HCT116 (cell line): Measurements from ENCODE around the gene ABLIM1. TPM values are rescaled to one million over a fixed set of nuclear protein-coding genes. Genes with fewer than 3 reads are reported as not detected.

Experiments used
- ATAC-seq: fragments of 200-7000 bp; cut with Tn5 transposase; 2 replicates; pipeline ENCODE4 v1.9.1; 2020; ENCODE audit warnings: mild to moderate bottlenecking, moderate library complexity
- BruUV-seq: library from RNA; stranded (reverse); fragments of 400-500 nt; replicated peaks from 2 replicates; lab custom pipeline; 2021; lab: Mats Ljungman, UMichigan
- CTCF ChIA-PET: fragments of 300-600 bp; sonication (Branson Sonifier 250); formaldehyde crosslinking; loops from one replicate; lab custom pipeline; 2021; ENCODE audit warnings: antibody characterized with exemption; lab: Charles Lee
- POLR2A ChIA-PET: fragments of 300-600, 350-600 bp; sonication (Branson Sonifier 250); formaldehyde crosslinking; loops from one replicate; lab custom pipeline; 2021; ENCODE audit warnings: antibody characterized with exemption; lab: Charles Lee
- RAD21 ChIA-PET, 2 experiments: fragments of 300-600 bp; sonication (Branson Sonifier 250); formaldehyde crosslinking; loops; one replicate each; lab custom pipeline; 2023; ENCODE audit warnings: low total read pairs in 2 of 2; ENCODE audit not compliant: uncharacterized antibody in 2 of 2, unreplicated experiment in 2 of 2, low non-redundant PET in 1 of 2; lab: Charles Lee
- DNase-seq: peaks from one replicate; pipeline ENCODE4 v3.0.0-alpha.2; 2010; ENCODE audit warnings: low read depth, low spot score
- H2AFZ ChIP-seq: fragments of 200-600 bp; shearing (Covaris generic), sonication (generic); 2 replicates; pipeline ENCODE4 v1.6.1; 2017; ENCODE audit warnings: low read depth, mixed run types, mixed read lengths, antibody characterized with exemption, low read length; ENCODE audit not compliant: poor library complexity, severe bottlenecking
- H3K27ac ChIP-seq: 2 replicates; pipeline ENCODE4 v1.5.1; 2012; ENCODE audit warnings: low read depth, low read length
- H3K27me3 ChIP-seq: fragments of 200-600 bp; sonication (generic); 2 replicates; pipeline ENCODE4 v1.6.1; 2016; ENCODE audit warnings: mixed run types, low read length, mixed read lengths; ENCODE audit not compliant: insufficient read depth
- H3K36me3 ChIP-seq, 2 experiments: fragments of 200-500 bp in 1 of 2; fragments of 200-600 bp in 1 of 2; sonication (Bioruptor generic) in 1 of 2; sonication (generic) in 1 of 2; 2 replicates each; pipeline versions ENCODE4 v1.5.1 to v1.6.1; 2014 to 2016; ENCODE audit warnings: low read length in 2 of 2, inconsistent platforms in 1 of 2, mixed read lengths in 1 of 2, mixed run types in 1 of 2; ENCODE audit not compliant: insufficient read depth in 2 of 2, control insufficient read depth in 1 of 2
- H3K4me1 ChIP-seq, 2 experiments: fragments of 200-600 bp in 1 of 2; sonication (generic) in 1 of 2; 2 replicates each; pipeline versions ENCODE4 v1.5.1 to v1.6.1; 2012 to 2017; ENCODE audit warnings: low read length in 2 of 2, inconsistent platforms in 1 of 2, mild to moderate bottlenecking in 1 of 2, mixed read lengths in 1 of 2, mixed run types in 1 of 2, moderate library complexity in 1 of 2; ENCODE audit not compliant: insufficient read depth in 2 of 2, control insufficient read depth in 1 of 2
- H3K4me2 ChIP-seq: fragments of 200-600 bp; sonication (generic); 2 replicates; pipeline ENCODE4 v1.6.1; 2017; ENCODE audit warnings: mixed run types, low read length, mixed read lengths
- H3K4me3 ChIP-seq, 2 experiments: fragments of 200-600 bp in 1 of 2; sonication (generic) in 1 of 2; replicated peaks in 1 of 2; 2 replicates each; pipeline ENCODE4 v1.5.1; 2011 to 2016; ENCODE audit warnings: low read length in 2 of 2, control low read depth in 1 of 2, low read depth in 1 of 2, mild to moderate bottlenecking in 1 of 2, mixed read lengths in 1 of 2, mixed run types in 1 of 2
- H3K79me2 ChIP-seq: fragments of 200-600 bp; sonication (generic); 2 replicates; pipeline ENCODE4 v1.6.1; 2017; ENCODE audit warnings: mild to moderate bottlenecking, mixed run types, low read length, moderate library complexity, mixed read lengths; ENCODE audit not compliant: insufficient read depth
- H3K9ac ChIP-seq: fragments of 200-600 bp; sonication (generic); 2 replicates; pipeline ENCODE4 v1.6.1; 2016; ENCODE audit warnings: low read length, mixed read lengths
- H3K9me2 ChIP-seq: fragments of 200-600 bp; sonication (generic), shearing (Covaris generic); 2 replicates; pipeline ENCODE4 v1.6.1; 2017; ENCODE audit warnings: mixed run types, mild to moderate bottlenecking, moderate library complexity; ENCODE audit not compliant: insufficient read depth
- H3K9me3 ChIP-seq, 2 experiments: fragments of 200-500 bp in 1 of 2; fragments of 200-600 bp in 1 of 2; sonication (Bioruptor generic) in 1 of 2; sonication (generic) in 1 of 2; 2 replicates each; pipeline ENCODE4 v1.6.1; 2014 to 2017; ENCODE audit warnings: low read length in 2 of 2, mixed read lengths in 2 of 2, inconsistent platforms in 1 of 2, low read depth in 1 of 2, mild to moderate bottlenecking in 1 of 2, mixed run types in 1 of 2, moderate library complexity in 1 of 2; ENCODE audit not compliant: control insufficient read depth in 1 of 2, insufficient read depth in 1 of 2
- H4K20me1 ChIP-seq: fragments of 200-600 bp; sonication (generic), shearing (Covaris generic); 2 replicates; pipeline ENCODE4 v1.6.1; 2017; ENCODE audit warnings: mixed run types, mild to moderate bottlenecking, moderate library complexity; ENCODE audit not compliant: insufficient read depth
- CTCF ChIP-seq, 3 experiments: fragments of 200-600 bp in 1 of 3; sonication (generic) in 1 of 3; IDR thresholded peaks in 2 of 3; conservative IDR thresholded peaks in 1 of 3; 2 replicates each; pipeline ENCODE4 v1.5.1; 2012 to 2017; ENCODE audit warnings: low read depth in 2 of 3, low read length in 2 of 3, antibody characterized with exemption in 1 of 3, borderline replicate concordance in 1 of 3, control low read depth in 1 of 3, mild to moderate bottlenecking in 1 of 3, mixed read lengths in 1 of 3, mixed run types in 1 of 3, moderate library complexity in 1 of 3; ENCODE audit not compliant: insufficient read depth in 1 of 3
- EGR1 ChIP-seq: IDR thresholded peaks from 2 replicates; pipeline ENCODE4 v1.6.1; 2012; ENCODE audit warnings: low read depth
- ELF1 ChIP-seq: IDR thresholded peaks from 2 replicates; pipeline ENCODE4 v1.6.1; 2012; ENCODE audit warnings: low read depth, borderline replicate concordance
- JUND ChIP-seq: IDR thresholded peaks from 2 replicates; pipeline ENCODE4 v1.6.1; 2012
- POLR2A ChIP-seq: IDR thresholded peaks from 2 replicates; pipeline ENCODE4 v1.7.0; 2011; ENCODE audit warnings: borderline replicate concordance; ENCODE audit not compliant: insufficient read depth, insufficient read length; ENCODE audit errors: extremely low read depth
- SIN3A ChIP-seq: IDR thresholded peaks from 2 replicates; pipeline ENCODE4 v1.6.1; 2012; ENCODE audit warnings: low read depth
- SP1 ChIP-seq: IDR thresholded peaks from 2 replicates; pipeline ENCODE4 v1.6.1; 2012; ENCODE audit warnings: low read depth
- SRF ChIP-seq: IDR thresholded peaks from 2 replicates; pipeline ENCODE4 v1.6.1; 2012; ENCODE audit warnings: low read depth
- TCF7L2 ChIP-seq: IDR thresholded peaks from 2 replicates; pipeline ENCODE4 v1.7.0; 2011; ENCODE audit warnings: borderline replicate concordance, inconsistent platforms; ENCODE audit not compliant: insufficient read depth, insufficient read length; ENCODE audit errors: extremely low read depth
- YY1 ChIP-seq: IDR thresholded peaks from 2 replicates; pipeline ENCODE4 v1.6.1; 2011; ENCODE audit warnings: low read length, low read depth, moderate library complexity, mild to moderate bottlenecking; ENCODE audit not compliant: insufficient replicate concordance; ENCODE audit errors: extremely low read depth
- ZFX ChIP-seq: fragments of 450-650 bp; IDR thresholded peaks from 2 replicates; pipeline ENCODE4 v1.6.1; 2017
- intact Hi-C: fragments of 100-400 bp; cut with micrococcal nuclease; formaldehyde crosslinking; loops from 2 replicates; pipeline ENCODE4 v1.10.0; 2022
- total RNA-seq: library from RNA; stranded (reverse); gene quantifications from one replicate; pipeline ENCODE4 v1.2.1, GENCODE V29; 2021; ENCODE audit not compliant: unreplicated experiment
- TF ChIP-seq, protein P1 (sequence below): IDR thresholded peaks from 2 replicates; pipeline ENCODE4 v1.6.1; 2011; ENCODE audit warnings: mild to moderate bottlenecking, low read length, moderate library complexity; ENCODE audit not compliant: insufficient replicate concordance; ENCODE audit errors: extremely low read depth
- TF ChIP-seq, protein P2 (sequence below): IDR thresholded peaks from 2 replicates; pipeline ENCODE4 v1.6.1; 2012

ABLIM1 gene
- total RNA-seq, 1 experiment from 2014 or later: 96.2 TPM

DNA sequence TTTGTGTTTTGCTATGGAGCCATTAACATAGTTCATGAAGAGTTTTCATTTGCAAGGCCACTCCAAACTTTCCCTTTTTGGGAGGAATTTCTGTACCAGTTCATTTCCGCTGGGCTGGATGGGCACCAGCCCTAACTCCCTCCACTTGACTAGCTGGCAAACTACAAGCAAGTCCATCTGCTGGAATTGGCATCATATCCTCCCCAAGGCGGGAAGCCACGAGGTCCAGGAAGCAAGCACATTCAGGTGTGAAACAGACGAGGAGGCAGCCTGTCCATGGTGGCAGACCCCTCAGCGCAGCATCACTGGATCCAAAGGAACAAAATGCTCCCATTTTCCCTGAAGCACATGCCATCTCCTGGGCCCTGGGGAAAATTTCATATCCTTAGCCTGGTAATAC lies 125.8 kb downstream of the ABLIM1 start:
- TF ChIP-seq SIN3A: no peak
- TF ChIP-seq TCF7L2: no peak
- TF ChIP-seq SRF: no peak
- TF ChIP-seq, protein P1, sequence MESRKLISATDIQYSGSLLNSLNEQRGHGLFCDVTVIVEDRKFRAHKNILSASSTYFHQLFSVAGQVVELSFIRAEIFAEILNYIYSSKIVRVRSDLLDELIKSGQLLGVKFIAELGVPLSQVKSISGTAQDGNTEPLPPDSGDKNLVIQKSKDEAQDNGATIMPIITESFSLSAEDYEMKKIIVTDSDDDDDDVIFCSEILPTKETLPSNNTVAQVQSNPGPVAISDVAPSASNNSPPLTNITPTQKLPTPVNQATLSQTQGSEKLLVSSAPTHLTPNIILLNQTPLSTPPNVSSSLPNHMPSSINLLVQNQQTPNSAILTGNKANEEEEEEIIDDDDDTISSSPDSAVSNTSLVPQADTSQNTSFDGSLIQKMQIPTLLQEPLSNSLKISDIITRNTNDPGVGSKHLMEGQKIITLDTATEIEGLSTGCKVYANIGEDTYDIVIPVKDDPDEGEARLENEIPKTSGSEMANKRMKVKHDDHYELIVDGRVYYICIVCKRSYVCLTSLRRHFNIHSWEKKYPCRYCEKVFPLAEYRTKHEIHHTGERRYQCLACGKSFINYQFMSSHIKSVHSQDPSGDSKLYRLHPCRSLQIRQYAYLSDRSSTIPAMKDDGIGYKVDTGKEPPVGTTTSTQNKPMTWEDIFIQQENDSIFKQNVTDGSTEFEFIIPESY: no peak
- no peak for TF ChIP-seq YY1
- no peak for TF ChIP-seq ZFX
- TF ChIP-seq CTCF (IDR thresholded peaks at IDR 0.05 in 2 of 3, conservative IDR thresholded peaks at IDR 0.05 in 1 of 3; ENCODE audit: borderline replicate concordance in 1 of 3, insufficient read depth in 1 of 3, low read depth in 2 of 3, low read length in 2 of 3): no peak
- TF ChIP-seq, protein P2, sequence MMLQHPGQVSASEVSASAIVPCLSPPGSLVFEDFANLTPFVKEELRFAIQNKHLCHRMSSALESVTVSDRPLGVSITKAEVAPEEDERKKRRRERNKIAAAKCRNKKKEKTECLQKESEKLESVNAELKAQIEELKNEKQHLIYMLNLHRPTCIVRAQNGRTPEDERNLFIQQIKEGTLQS: no peak
- no peak for TF ChIP-seq SP1
- TF ChIP-seq JUND: no peak
- no peak for TF ChIP-seq EGR1
- no peak for TF ChIP-seq POLR2A
- TF ChIP-seq ELF1: no peak
- no peak overlapping the region for H3K9ac ChIP-seq
- ChIA-PET POLR2A (no interaction called here), RAD21 (no interaction called here), CTCF (no interaction called here)
- intact Hi-C loops: no loop called here
- H3K4me1 ChIP-seq: peaks cover 3 to 4% of the 10 kb centered on the region in 2 experiments; a peak in 3 of 4 replicates
- H3K79me2 ChIP-seq: no peaks in the 10 kb centered on the region
- H3K9me3 ChIP-seq: no peaks in the 10 kb centered on the region
- no peaks in the 10 kb centered on the region for H4K20me1 ChIP-seq
- no TSS peak for BruUV-seq
- H3K36me3 ChIP-seq: no peaks in the 10 kb centered on the region
- no peak overlapping the region for H3K4me2 ChIP-seq
- H2AFZ ChIP-seq: no peak overlapping the region
- ATAC-seq (no peak), DNase-seq (no peak)
- no peaks in the 10 kb centered on the region for H3K9me2 ChIP-seq
- no peaks in the 10 kb centered on the region for H3K27me3 ChIP-seq
- H3K27ac ChIP-seq: no peak overlapping the region
- no peak overlapping the region for H3K4me3 ChIP-seq
